Measurements from ENCODE around the gene TREML1. TPM values are rescaled to one million over a fixed set of nuclear protein-coding genes. Genes with fewer than 3 reads are reported as not detected.
"Not testable (repeated sequence)": the region's sequence is repeated elsewhere in the genome, so short reads cannot be mapped to it uniquely, and the experiment has no call there.

TREML1 gene
- total RNA-seq, 1 donor from 2014 or later, result not detected

DNA sequence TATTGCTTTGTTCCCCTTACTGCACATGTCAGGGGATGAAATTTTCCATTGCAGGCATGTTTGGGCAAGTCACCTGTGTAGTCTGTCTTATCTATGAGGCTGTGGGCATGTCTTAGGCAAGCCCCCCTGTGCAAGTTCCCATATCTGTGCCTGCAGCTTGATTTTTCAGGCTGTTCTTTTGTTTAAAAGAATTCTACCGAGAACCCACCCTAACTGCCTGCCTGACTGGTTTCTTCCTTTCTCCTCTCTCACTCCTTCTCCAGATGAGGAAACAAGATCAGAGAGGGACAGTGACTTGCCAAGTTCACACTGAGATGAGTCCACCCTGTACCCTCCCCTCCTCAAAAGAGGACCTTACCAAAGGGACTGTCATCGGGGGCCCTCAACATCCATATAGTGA is 35.8 kb upstream of the TREML1 start:
- no peaks in the 10 kb centered on the region for H3K36me3 ChIP-seq (ENCODE audit: control insufficient read depth, insufficient read depth, low read length)
- H3K27me3 ChIP-seq (ENCODE audit: control insufficient read depth, insufficient read depth, low read length), result peaks cover 2% of the 10 kb centered on the region
- no peak for DNase-seq (ENCODE audit: low read depth)
- TF ChIP-seq, protein P1, sequence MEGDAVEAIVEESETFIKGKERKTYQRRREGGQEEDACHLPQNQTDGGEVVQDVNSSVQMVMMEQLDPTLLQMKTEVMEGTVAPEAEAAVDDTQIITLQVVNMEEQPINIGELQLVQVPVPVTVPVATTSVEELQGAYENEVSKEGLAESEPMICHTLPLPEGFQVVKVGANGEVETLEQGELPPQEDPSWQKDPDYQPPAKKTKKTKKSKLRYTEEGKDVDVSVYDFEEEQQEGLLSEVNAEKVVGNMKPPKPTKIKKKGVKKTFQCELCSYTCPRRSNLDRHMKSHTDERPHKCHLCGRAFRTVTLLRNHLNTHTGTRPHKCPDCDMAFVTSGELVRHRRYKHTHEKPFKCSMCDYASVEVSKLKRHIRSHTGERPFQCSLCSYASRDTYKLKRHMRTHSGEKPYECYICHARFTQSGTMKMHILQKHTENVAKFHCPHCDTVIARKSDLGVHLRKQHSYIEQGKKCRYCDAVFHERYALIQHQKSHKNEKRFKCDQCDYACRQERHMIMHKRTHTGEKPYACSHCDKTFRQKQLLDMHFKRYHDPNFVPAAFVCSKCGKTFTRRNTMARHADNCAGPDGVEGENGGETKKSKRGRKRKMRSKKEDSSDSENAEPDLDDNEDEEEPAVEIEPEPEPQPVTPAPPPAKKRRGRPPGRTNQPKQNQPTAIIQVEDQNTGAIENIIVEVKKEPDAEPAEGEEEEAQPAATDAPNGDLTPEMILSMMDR (IDR thresholded peaks at IDR 0.05; ENCODE audit: insufficient read depth, low read length, poor library complexity, severe bottlenecking), result no peak
- H3K4me3 ChIP-seq (ENCODE audit: low read depth, low read length), result no peak overlapping the region

DNA sequence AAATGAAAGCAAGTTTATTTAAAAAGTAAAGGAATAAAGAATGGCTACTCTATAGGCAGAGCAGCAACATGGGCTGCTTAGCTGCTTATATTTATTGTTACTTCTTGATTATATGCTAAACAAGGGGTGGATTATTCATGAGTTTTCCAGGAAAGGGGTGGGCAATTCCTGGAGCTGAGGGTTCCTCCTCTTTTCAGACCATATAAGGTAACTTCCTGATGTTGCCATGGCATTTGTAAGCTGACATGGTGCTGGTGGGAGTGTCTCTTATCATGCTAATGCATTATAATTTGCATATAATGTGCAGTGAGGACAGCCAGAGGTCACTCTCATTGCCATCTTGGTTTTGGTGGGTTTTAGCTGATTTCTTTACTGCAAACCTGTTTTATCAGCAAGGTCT is 34.9 kb upstream of the TREML1 start:
- not testable (repeated sequence) for H3K4me3 ChIP-seq (ENCODE audit: low read depth, low read length); DNase-seq (ENCODE audit: low read depth); H3K36me3 ChIP-seq (ENCODE audit: control insufficient read depth, insufficient read depth, low read length); H3K27me3 ChIP-seq (ENCODE audit: control insufficient read depth, insufficient read depth, low read length)

DNA sequence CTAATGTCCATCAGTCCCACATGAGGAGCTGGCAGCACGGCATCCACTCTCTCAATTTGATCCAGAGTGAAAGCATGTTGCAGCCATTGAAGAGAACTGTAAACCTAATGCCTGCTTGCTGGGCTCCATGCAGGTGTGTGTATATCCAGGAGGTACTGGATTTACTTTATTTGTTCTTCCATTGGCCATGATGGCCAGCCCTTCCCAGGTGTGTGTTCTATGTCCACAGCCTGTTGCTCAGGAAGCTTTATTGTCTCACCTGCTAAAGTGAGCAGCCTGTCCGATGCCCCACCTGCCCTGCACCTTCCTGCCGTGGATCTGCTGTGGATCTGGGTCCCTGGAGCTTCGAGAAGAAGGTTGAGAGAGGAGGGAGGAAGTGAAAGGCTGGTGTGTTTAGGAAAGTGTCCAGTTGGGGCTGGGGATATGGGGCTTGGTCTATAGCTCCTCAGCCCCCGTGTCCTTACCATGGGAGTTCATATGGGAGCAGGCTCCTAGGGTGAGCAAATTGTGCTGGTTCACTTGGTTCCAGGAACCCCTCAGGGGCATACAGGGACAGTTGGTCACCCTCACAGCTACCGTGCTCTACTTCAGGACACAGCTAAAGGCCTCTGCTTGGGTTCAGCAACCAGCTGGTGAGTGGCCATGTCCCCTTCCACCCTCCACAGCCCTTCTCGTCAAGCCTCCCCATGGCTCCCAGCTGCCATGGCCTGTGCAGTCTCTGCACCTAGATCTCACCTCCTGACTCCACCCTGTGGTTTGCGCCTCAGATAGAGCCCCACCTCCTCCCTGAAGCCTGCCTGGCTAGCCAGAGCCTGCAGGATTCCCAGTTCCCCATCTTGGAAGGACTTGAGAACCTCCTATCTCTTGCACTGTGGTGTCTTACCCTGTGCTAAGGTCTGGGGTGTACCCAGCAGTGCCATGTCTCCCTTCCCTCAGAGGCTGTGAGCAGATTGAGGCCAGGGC is 34.1 kb upstream of the TREML1 start:
- H3K27me3 ChIP-seq (ENCODE audit: control insufficient read depth, insufficient read depth, low read length), result peaks cover 2% of the 10 kb centered on the region
- TF ChIP-seq, protein P1 (IDR thresholded peaks at IDR 0.05; ENCODE audit: insufficient read depth, low read length, poor library complexity, severe bottlenecking), result no peak
- H3K36me3 ChIP-seq (ENCODE audit: control insufficient read depth, insufficient read depth, low read length), result no peaks in the 10 kb centered on the region
- DNase-seq (ENCODE audit: low read depth), result no peak
- no peak overlapping the region for H3K4me3 ChIP-seq (ENCODE audit: low read depth, low read length)

DNA sequence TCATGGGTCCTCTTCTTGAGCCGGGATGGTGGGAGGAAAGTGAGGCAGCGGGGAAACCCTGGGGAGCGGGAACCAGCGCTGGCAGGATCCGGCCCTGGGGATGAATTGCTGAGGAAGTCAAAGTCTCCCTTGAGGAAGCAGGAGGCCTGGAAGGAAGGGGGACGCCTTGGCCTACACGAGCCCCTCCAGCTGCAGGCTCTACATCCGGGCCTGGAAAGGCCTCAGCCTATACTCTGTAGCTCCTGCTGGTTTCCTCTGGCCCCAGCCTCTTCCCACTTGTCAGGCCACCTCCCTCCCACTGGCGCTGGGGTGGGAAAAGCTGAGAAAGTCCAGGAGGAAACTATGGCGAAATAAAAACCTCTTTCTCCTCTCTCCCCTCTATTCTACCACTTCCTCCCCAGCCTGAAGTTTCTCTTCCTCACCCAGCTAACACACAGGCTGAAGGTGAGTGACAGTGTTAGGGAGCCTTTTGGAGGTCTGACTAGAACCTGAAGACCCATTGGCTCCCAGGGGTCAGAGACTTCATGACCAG is 31.9 kb upstream of the TREML1 start:
- TF ChIP-seq, protein P1 (IDR thresholded peaks at IDR 0.05; ENCODE audit: insufficient read depth, low read length, poor library complexity, severe bottlenecking), result no peak
- no peak for DNase-seq (ENCODE audit: low read depth)
- H3K4me3 ChIP-seq (ENCODE audit: low read depth, low read length), result no peak overlapping the region
- H3K36me3 ChIP-seq (ENCODE audit: control insufficient read depth, insufficient read depth, low read length), result no peaks in the 10 kb centered on the region
- no peaks in the 10 kb centered on the region for H3K27me3 ChIP-seq (ENCODE audit: control insufficient read depth, insufficient read depth, low read length)

DNA sequence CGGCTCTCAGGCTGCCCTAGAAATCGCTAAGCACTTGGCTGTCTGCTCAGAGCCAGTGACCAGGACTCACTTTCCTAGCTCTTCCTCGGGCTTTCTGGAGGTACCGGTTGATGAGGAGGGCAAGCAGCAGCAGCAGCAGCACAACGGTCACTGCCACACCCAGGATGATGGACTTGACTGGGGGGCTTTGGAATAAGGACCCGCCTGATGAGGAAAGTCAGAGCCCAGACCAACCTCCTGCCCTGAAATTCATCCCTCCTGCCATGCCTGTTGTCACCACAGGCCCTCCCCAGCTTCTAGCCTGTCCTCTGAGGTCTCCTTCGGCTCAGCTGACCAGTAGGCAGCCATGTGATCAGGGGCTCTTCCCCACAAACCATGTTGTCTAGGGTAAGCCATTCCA is 30.6 kb upstream of the TREML1 start:
- TF ChIP-seq, protein P1 (IDR thresholded peaks at IDR 0.05; ENCODE audit: insufficient read depth, low read length, poor library complexity, severe bottlenecking), result no peak

DNA sequence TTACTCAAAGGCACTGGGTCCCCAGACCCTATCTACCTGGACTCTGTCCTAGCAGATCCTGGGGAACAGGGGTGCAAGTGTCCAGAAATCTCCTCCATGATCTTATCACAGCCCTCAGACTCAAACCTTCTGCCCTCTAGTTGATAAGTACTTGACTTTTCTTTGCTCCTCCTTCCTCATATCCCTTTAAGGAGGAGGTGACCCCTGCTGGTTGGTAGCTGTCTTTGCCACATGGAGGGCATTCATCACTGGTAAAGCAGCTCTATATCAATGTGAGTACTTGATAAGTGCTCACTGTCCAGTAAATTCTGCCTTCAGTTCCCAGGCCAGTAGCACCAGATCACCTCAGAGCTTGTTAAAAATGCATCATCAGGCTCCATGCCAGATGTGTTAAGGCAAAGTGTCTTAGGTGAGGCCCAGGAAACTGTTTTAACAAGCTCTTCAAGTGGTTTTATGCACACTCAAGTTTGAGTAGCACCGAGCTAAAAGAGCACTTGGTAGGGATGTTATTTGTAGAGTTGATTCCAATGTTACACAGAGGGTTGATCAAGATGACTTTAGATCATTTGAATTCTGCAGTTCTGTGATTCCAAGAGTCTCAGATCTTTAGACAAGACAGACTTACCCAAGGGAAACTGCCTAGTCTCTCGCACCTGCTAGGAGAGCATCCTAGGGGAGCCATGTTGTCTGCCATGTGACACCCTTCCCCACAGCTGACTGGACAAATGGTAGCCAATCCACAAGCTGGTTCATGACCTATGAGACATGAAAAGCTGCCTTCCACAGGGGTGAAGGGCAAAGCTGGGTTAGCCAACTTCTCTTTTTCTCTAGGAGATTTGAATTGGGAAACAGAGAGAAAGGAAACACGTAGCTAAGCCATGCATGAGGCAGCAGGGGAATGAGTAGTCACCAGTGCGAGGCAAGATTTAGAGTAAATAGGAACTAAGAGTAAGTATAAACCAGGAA is 28.2 kb upstream of the TREML1 start:
- Histone ChIP-seq H3K4me3 (ENCODE audit: low read depth, low read length) (no peak overlapping the region), H3K36me3 (ENCODE audit: control insufficient read depth, insufficient read depth, low read length) (no peaks in the 10 kb centered on the region), H3K27me3 (ENCODE audit: control insufficient read depth, insufficient read depth, low read length) (peaks cover 2% of the 10 kb centered on the region)
- TF ChIP-seq, protein P1 (IDR thresholded peaks at IDR 0.05; ENCODE audit: insufficient read depth, low read length, poor library complexity, severe bottlenecking), result peak; percentile 74
- peak; percentile 4 for DNase-seq (ENCODE audit: low read depth)

More for the DNA sequence above, 30.6 kb upstream of the TREML1 start:
- Histone ChIP-seq H3K27me3 (ENCODE audit: control insufficient read depth, insufficient read depth, low read length) (no peaks in the 10 kb centered on the region), H3K36me3 (ENCODE audit: control insufficient read depth, insufficient read depth, low read length) (no peaks in the 10 kb centered on the region), H3K4me3 (ENCODE audit: low read depth, low read length) (no peak overlapping the region)
- DNase-seq (ENCODE audit: low read depth), result no peak

All from kidney epithelial cell (primary cell).